Fibroblast of lung (primary cell): ENCODE data around the gene PLEKHN1. TPM values are rescaled to one million over a fixed set of nuclear protein-coding genes. Genes with fewer than 3 reads are reported as not detected.

ENCODE experiments used
- DNase-seq, 2 donors: peaks; one replicate each; pipeline versions ENCODE4 v3.0.0 to v3.0.0-alpha.2; 2010; ENCODE audit warnings: low read depth in 2 of 2
- H2AFZ ChIP-seq: 2 replicates; pipeline ENCODE4 v1.5.1; 2012; ENCODE audit warnings: low read length, control low read depth, inconsistent platforms
- H3K27ac ChIP-seq: 2 replicates; pipeline ENCODE4 v1.5.1; 2011; ENCODE audit warnings: low read length, control low read depth; ENCODE audit not compliant: insufficient read depth
- H3K27me3 ChIP-seq: 2 replicates; pipeline ENCODE4 v1.5.1; 2011; ENCODE audit warnings: mild to moderate bottlenecking, low read length; ENCODE audit not compliant: control insufficient read depth, insufficient read depth
- H3K36me3 ChIP-seq: 2 replicates; pipeline ENCODE4 v1.5.1; 2011; ENCODE audit warnings: low read length; ENCODE audit not compliant: control insufficient read depth, insufficient read depth
- H3K4me1 ChIP-seq: 2 replicates; pipeline ENCODE4 v1.5.1; 2011; ENCODE audit warnings: low read length; ENCODE audit not compliant: control insufficient read depth, insufficient read depth; ENCODE audit errors: extremely low read depth
- H3K4me2 ChIP-seq: 2 replicates; pipeline ENCODE4 v1.5.1; 2011; ENCODE audit warnings: low read length, control low read depth; ENCODE audit not compliant: insufficient read depth; ENCODE audit errors: extremely low read depth
- H3K4me3 ChIP-seq, 4 experiments: fragments of 200-600 bp in 1 of 4; sonication (generic) in 1 of 4; replicated peaks in 1 of 4; 2 replicates each; pipeline ENCODE4 v1.5.1; 2011 to 2016; ENCODE audit warnings: low read length in 4 of 4, low read depth in 3 of 4, mild to moderate bottlenecking in 3 of 4, control low read depth in 2 of 4, inconsistent platforms in 1 of 4, mixed read lengths in 1 of 4; ENCODE audit not compliant: insufficient read depth in 1 of 4; ENCODE audit errors: control extremely low read depth in 1 of 4
- H3K79me2 ChIP-seq: 2 replicates; pipeline ENCODE4 v1.5.1; 2012; ENCODE audit warnings: mild to moderate bottlenecking, low read length, inconsistent platforms; ENCODE audit not compliant: control insufficient read depth, insufficient read depth
- H3K9ac ChIP-seq: 2 replicates; pipeline ENCODE4 v1.5.1; 2011; ENCODE audit warnings: mild to moderate bottlenecking, low read length, control low read depth; ENCODE audit not compliant: insufficient read depth
- H3K9me3 ChIP-seq: 2 replicates; pipeline ENCODE4 v1.5.1; 2012; ENCODE audit warnings: low read depth, low read length; ENCODE audit not compliant: control insufficient read depth, insufficient read depth
- H4K20me1 ChIP-seq: 2 replicates; pipeline ENCODE4 v1.5.1; 2011; ENCODE audit warnings: low read length; ENCODE audit not compliant: control insufficient read depth, insufficient read depth; ENCODE audit errors: extremely low read depth
- EZH2 ChIP-seq: IDR thresholded peaks from 2 replicates; pipeline ENCODE4 v1.5.1; 2012; ENCODE audit warnings: low read length, control low read depth, mild to moderate bottlenecking; ENCODE audit errors: missing control alignments
- polyA plus RNA-seq, 2 donors: library from polyadenylated mRNA; depleted of rRNA in 1 of 2; stranded (reverse) in 1 of 2; unstranded in 1 of 2; fragments of >200 nt; gene quantifications; 2 replicates each; pipeline ENCODE4 v1.2.1, GENCODE V29; 2011 to 2012; ENCODE audit warnings: missing spikeins in 1 of 2
- total RNA-seq: library from RNA; depleted of rRNA; stranded (reverse); fragments of >200 nt; gene quantifications from 2 replicates; pipeline ENCODE4 v1.2.1, GENCODE V29; 2014
- TF ChIP-seq, protein P1 (sequence below), 2 donors: IDR thresholded peaks in 1 of 2; conservative IDR thresholded peaks in 1 of 2; 1 replicate in 1 of 2; 2 replicates in 1 of 2; pipeline ENCODE4 v1.5.1; 2011 to 2012; ENCODE audit warnings: low read length in 2 of 2, control low read depth in 1 of 2, inconsistent platforms in 1 of 2, low read depth in 1 of 2, mild to moderate bottlenecking in 1 of 2

The PLEKHN1 gene
- total and polyA plus RNA-seq, 2 donors (not counting 1 experiment from before 2014, with no cell fraction given), result 0.17 to 0.41 TPM

DNA sequence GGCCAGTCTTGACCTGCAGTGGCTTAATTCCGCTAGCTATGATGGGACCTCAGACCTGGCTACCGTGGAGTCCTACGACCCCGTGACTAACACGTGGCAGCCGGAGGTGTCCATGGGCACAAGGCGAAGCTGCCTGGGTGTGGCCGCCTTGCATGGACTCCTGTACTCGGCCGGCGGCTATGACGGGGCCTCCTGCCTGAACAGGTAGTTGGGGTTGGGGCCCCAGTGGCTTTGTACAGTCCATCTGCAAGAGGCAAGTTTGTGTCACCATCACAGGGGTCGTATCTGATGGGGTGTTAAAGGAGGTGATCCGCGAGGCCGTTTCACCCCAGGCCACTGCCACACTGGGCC lies 3.0 kb upstream of the PLEKHN1 start:
- TF ChIP-seq EZH2, result no peak
- TF ChIP-seq, protein P1, sequence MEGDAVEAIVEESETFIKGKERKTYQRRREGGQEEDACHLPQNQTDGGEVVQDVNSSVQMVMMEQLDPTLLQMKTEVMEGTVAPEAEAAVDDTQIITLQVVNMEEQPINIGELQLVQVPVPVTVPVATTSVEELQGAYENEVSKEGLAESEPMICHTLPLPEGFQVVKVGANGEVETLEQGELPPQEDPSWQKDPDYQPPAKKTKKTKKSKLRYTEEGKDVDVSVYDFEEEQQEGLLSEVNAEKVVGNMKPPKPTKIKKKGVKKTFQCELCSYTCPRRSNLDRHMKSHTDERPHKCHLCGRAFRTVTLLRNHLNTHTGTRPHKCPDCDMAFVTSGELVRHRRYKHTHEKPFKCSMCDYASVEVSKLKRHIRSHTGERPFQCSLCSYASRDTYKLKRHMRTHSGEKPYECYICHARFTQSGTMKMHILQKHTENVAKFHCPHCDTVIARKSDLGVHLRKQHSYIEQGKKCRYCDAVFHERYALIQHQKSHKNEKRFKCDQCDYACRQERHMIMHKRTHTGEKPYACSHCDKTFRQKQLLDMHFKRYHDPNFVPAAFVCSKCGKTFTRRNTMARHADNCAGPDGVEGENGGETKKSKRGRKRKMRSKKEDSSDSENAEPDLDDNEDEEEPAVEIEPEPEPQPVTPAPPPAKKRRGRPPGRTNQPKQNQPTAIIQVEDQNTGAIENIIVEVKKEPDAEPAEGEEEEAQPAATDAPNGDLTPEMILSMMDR (conservative IDR thresholded peaks at IDR 0.05 in 1 of 2, IDR thresholded peaks at IDR 0.05 in 1 of 2; ENCODE audit: low read depth in 1 of 2, low read length in 2 of 2), result no peak
- DNase-seq, result no peak
- peaks cover 10% of the 10 kb centered on the region for H3K79me2 ChIP-seq
- no peak overlapping the region for H3K27ac ChIP-seq
- no peaks in the 10 kb centered on the region for H3K27me3 ChIP-seq
- no peak overlapping the region for H3K4me3 ChIP-seq
- H3K9ac ChIP-seq, result no peak overlapping the region
- no peak overlapping the region for H3K4me2 ChIP-seq
- H3K36me3 ChIP-seq, result peaks cover 10% of the 10 kb centered on the region
- H2AFZ ChIP-seq, result no peak overlapping the region
- no peaks in the 10 kb centered on the region for H4K20me1 ChIP-seq
- H3K4me1 ChIP-seq, result peaks cover 8% of the 10 kb centered on the region
- H3K9me3 ChIP-seq, result no peaks in the 10 kb centered on the region

DNA sequence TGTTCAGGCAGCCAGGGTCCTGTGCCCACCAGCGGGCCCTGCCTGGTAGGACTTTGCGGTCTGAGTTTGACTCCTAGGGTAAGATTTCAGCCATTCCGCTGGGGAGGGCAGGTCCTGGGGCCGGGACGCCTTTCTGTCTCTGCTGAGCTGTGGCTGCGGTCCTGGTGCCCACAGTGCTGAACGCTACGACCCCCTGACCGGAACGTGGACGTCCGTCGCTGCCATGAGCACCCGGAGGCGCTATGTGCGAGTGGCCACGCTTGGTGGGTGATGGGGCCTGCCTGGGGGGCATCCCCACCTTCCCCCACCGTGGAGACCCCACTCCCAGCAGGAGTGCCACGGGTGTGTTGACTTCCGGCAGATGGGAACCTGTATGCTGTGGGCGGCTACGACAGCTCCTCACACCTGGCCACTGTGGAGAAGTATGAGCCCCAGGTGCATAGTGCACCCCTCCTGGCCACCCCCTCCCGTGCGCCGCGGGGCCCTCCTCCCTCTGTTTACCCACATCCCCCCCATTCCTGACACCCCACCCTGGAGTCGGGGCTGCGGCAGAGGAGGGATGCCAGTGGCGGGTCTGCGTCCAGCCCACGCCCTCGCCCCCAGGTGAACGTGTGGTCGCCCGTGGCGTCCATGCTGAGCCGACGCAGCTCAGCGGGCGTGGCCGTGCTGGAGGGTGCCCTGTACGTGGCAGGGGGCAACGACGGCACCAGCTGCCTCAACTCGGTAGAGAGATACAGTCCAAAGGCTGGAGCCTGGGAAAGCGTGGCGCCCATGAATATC lies 2.3 kb upstream of the PLEKHN1 start:
- Histone ChIP-seq H3K4me3 (no peak overlapping the region), H3K4me2 (no peak overlapping the region), H2AFZ (no peak overlapping the region), H3K9ac (no peak overlapping the region), H3K79me2 (peaks cover 3% of the 10 kb centered on the region), H3K36me3 (peaks cover 10% of the 10 kb centered on the region), H3K4me1 (peaks cover 8% of the 10 kb centered on the region), H3K9me3 (no peaks in the 10 kb centered on the region), H3K27ac (no peak overlapping the region), H4K20me1 (no peaks in the 10 kb centered on the region), H3K27me3 (no peaks in the 10 kb centered on the region)
- DNase-seq, result no peak
- TF ChIP-seq, protein P1 (conservative IDR thresholded peaks at IDR 0.05 in 1 of 2, IDR thresholded peaks at IDR 0.05 in 1 of 2; ENCODE audit: low read depth in 1 of 2, low read length in 2 of 2), result no peak
- no peak for TF ChIP-seq EZH2

DNA sequence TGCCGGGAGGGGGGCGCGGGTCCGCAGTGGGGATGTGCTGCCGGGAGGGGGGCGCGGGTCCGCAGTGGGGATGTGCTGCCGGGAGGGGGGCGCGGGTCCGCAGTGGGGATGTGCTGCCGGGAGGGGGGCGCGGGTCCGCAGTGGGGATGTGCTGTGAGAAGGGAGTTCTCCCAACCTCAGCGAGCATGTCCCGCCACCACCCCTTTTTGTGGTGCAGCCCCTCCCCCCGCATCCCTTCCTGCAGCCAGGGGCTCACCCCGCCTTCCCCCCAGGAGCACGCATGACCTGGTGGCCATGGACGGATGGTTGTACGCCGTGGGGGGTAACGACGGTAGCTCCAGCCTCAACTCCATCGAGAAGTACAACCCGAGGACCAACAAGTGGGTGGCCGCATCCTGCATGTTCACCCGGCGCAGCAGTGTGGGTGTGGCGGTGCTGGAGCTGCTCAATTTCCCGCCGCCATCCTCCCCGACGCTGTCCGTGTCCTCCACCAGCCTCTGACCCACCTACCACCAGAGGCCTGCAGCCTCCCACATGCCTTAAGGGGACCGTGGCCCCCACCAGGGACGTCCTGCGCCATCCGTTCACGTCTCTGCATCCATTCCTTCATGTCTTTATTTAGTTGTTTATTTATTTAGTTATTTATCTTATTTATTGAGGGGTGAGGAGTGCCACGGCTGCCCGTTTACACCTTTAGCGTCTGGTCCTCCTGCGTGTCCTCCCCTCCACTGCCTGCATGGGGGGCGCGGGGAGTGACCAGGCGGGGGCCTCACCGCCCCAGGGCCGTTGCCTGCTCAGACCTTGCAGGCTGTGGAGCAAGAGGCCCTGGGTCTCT lies 1.4 kb upstream of the PLEKHN1 start:
- TF ChIP-seq, protein P1 (conservative IDR thresholded peaks at IDR 0.05 in 1 of 2, IDR thresholded peaks at IDR 0.05 in 1 of 2; ENCODE audit: low read depth in 1 of 2, low read length in 2 of 2), result no peak
- no peak for TF ChIP-seq EZH2
- Histone ChIP-seq H3K9me3 (no peaks in the 10 kb centered on the region), H3K4me2 (no peak overlapping the region), H3K4me1 (peaks cover 8% of the 10 kb centered on the region), H3K79me2 (peaks cover 2% of the 10 kb centered on the region), H2AFZ (no peak overlapping the region), H4K20me1 (no peaks in the 10 kb centered on the region), H3K4me3 (no peak overlapping the region), H3K36me3 (peaks cover 10% of the 10 kb centered on the region), H3K27me3 (no peaks in the 10 kb centered on the region), H3K9ac (no peak overlapping the region), H3K27ac (no peak overlapping the region)
- no peak for DNase-seq
